Colonic mucosa (tissue), 4 donors: Measurements from ENCODE around the gene GNLY. TPM values are rescaled to one million over a fixed set of nuclear protein-coding genes. Genes with fewer than 3 reads are reported as not detected.

Experiments
- DNase-seq: peaks from one replicate; pipeline ENCODE4 v3.0.0-alpha.2; 2020
- H3K27ac ChIP-seq: fragments of 200-600 bp; one replicate; pipeline ENCODE4 v1.8.0; 2021
- H3K27me3 ChIP-seq: fragments of 200-600 bp; one replicate; pipeline ENCODE4 v1.8.0; 2021
- H3K36me3 ChIP-seq: fragments of 200-600 bp; one replicate; pipeline ENCODE4 v1.8.0; 2021
- H3K4me1 ChIP-seq: fragments of 200-600 bp; one replicate; pipeline ENCODE4 v1.8.0; 2021; ENCODE audit warnings: mild to moderate bottlenecking
- H3K4me3 ChIP-seq: fragments of 200-600 bp; one replicate; pipeline ENCODE4 v1.8.0; 2021
- H3K9ac ChIP-seq, 2 donors: one replicate each; pipeline ENCODE4 v1.7.0; 2013; ENCODE audit warnings: control low read depth in 2 of 2, low read depth in 2 of 2, low read length in 2 of 2
- H3K9me3 ChIP-seq: fragments of 200-600 bp; one replicate; pipeline ENCODE4 v1.8.0; 2021
- CTCF ChIP-seq: fragments of 200-600 bp; IDR thresholded peaks from one replicate; pipeline ENCODE4 v1.8.0; 2022; ENCODE audit warnings: antibody characterized with exemption, mild to moderate bottlenecking
- intact Hi-C: fragments of 100-400 bp; cut with DNase I; formaldehyde crosslinking; loops from one replicate; pipeline ENCODE4 v1.14.1; 2022
- total RNA-seq, 2 donors: library from RNA; stranded (reverse); fragmentation: NEBNext Ultra II Directional in 1 of 2; extraction: Animal tissue kit (Norgen Biotek cat#: 25700) in 1 of 2; gene quantifications; one replicate each; pipeline ENCODE4 v1.2.1, GENCODE V29; 2021
- donor health status: healthy.
- donor health status: DM: no; HTN: no; CAD: no.
- donor health status: DM: no; HTN: no; CAD: no.

Gene GNLY
- total RNA-seq, 2 donors from 2014 or later, result 0.32 to 4.7 TPM

GRCh38 chr2:85649201-85650190, 44.7 kb upstream of the GNLY start:
- H3K9ac ChIP-seq, result no peak overlapping the region
- no peaks in the 10 kb centered on the region for H3K9me3 ChIP-seq
- H3K27me3 ChIP-seq, result no peaks in the 10 kb centered on the region
- peaks cover 37% of the 10 kb centered on the region for H3K36me3 ChIP-seq
- H3K27ac ChIP-seq, result no peak overlapping the region
- no peak for DNase-seq
- intact Hi-C loops, result no loop called here
- no peaks in the 10 kb centered on the region for H3K4me1 ChIP-seq
- TF ChIP-seq CTCF, result no peak
- no peak overlapping the region for H3K4me3 ChIP-seq

- Histone ChIP-seq H3K9ac (no peak overlapping the region), H3K27ac (no peak overlapping the region), H3K9me3 (no peaks in the 10 kb centered on the region), H3K27me3 (no peaks in the 10 kb centered on the region), H3K36me3 (peaks cover 27% of the 10 kb centered on the region), H3K4me3 (no peak overlapping the region), H3K4me1 (no peaks in the 10 kb centered on the region)
- intact Hi-C loops, result no loop called here
- TF ChIP-seq CTCF, result no peak
- DNase-seq, result no peak
Observed at GRCh38 chr2:85650456-85650855, 43.7 kb upstream of the GNLY start.

GRCh38 chr2:85651097-85651496, 43.1 kb upstream of the GNLY start:
- peaks cover 22% of the 10 kb centered on the region for H3K36me3 ChIP-seq
- no peak for TF ChIP-seq CTCF
- H3K4me1 ChIP-seq, result no peaks in the 10 kb centered on the region
- no peaks in the 10 kb centered on the region for H3K27me3 ChIP-seq
- intact Hi-C loops, result no loop called here
- no peak for DNase-seq
- H3K9me3 ChIP-seq, result no peaks in the 10 kb centered on the region
- H3K9ac ChIP-seq, result no peak overlapping the region
- H3K27ac ChIP-seq, result no peak overlapping the region
- H3K4me3 ChIP-seq, result no peak overlapping the region

GRCh38 chr2:85652056-85652455, 42.1 kb upstream of the GNLY start:
- intact Hi-C loops, result no loop called here
- H3K9ac ChIP-seq, result no peak overlapping the region
- DNase-seq, result no peak
- no peak overlapping the region for H3K27ac ChIP-seq
- H3K9me3 ChIP-seq, result no peaks in the 10 kb centered on the region
- no peaks in the 10 kb centered on the region for H3K4me1 ChIP-seq
- TF ChIP-seq CTCF, result no peak
- no peak overlapping the region for H3K4me3 ChIP-seq
- peaks cover 19% of the 10 kb centered on the region for H3K36me3 ChIP-seq
- no peaks in the 10 kb centered on the region for H3K27me3 ChIP-seq

- TF ChIP-seq CTCF, result no peak
- Histone ChIP-seq H3K27ac (no peak overlapping the region), H3K36me3 (peaks cover 11% of the 10 kb centered on the region)
Observed at GRCh38 chr2:85653996-85654395, 40.2 kb upstream of the GNLY start.

More at GRCh38 chr2:85653996-85654395, 40.2 kb upstream of the GNLY start:
- Histone ChIP-seq H3K9me3 (no peaks in the 10 kb centered on the region), H3K9ac (no peak overlapping the region), H3K4me1 (no peaks in the 10 kb centered on the region), H3K4me3 (no peak overlapping the region), H3K27me3 (no peaks in the 10 kb centered on the region)
- no peak for DNase-seq
- intact Hi-C loops, result no loop called here
